ENCODE data around the gene ARHGEF4.

GRCh38 chr2:130913891-130914290, 77.2 kb downstream of the ARHGEF4 start:
- TF ChIP-seq CTCF (IDR thresholded peaks at IDR 0.05) = no peak
- TF ChIP-seq REST (IDR thresholded peaks at IDR 0.05; ENCODE audit: insufficient read depth in 1 of 2, low read depth in 2 of 2, low read length in 1 of 2) = no peak
- TF ChIP-seq POLR2AphosphoS5 (IDR thresholded peaks at IDR 0.05; ENCODE audit: low read depth, low read length) = no peak
- no peak for TF ChIP-seq TCF7L2 (IDR thresholded peaks at IDR 0.05; ENCODE audit: low read depth, low read length)
